LHCN-M2 (cell line): Measurements from ENCODE around the gene TBC1D17. TPM values are rescaled to one million over a fixed set of nuclear protein-coding genes. Genes with fewer than 3 reads are reported as not detected.

Experiments used
- DNase-seq: peaks from one replicate; pipeline ENCODE4 v3.0.0-alpha.2; 2012; ENCODE audit warnings: low read depth
- total RNA-seq: library from RNA; depleted of rRNA; stranded (reverse); fragments of >200 nt; gene quantifications from 2 replicates; pipeline ENCODE4 v1.2.3, GENCODE V29; 2014

The TBC1D17 gene
- total RNA-seq, 1 experiment from 2014 or later, result 9.8 TPM

DNA sequence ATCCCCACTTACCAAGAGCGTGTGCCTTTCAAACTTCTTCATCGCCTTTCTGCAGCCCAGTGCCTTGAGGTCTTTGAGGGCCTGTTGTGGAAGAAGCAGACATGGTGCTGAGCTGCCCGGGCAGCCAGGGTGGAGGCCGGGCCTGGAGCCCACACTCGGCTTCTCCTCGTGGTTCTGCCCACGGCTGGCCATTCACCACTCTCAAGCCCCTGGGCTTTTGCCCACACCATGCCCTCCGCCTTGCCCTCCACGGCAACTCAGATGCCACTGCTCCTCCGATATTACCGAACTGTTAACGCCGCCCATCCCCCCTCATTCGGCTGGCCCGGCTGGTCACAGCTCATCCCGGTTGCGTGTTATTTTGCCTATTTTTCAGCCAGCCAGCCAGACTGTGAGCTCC is 13.9 kb downstream of the TBC1D17 start:
- DNase-seq, result no peak

DNA sequence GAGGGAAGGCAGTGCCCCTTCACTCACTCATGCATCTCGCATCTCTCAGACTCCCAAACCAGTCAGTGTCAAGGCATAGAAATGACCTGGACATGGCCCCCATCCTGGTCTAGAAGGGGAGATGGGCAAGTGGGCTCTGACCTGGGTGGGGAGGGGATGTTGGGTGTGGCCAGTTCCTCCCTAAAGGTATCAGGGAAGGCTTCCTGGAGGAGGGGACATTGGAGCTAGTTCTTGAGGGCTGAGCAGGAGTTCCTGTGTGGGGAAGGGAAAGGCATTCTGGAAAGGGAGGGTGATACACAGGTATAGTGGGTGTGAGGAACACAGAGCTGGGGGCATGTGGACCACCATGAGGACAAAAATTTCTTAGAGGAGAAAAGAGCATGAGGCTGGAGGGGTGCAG is 15.2 kb downstream of the TBC1D17 start:
- DNase-seq, result no peak

DNA sequence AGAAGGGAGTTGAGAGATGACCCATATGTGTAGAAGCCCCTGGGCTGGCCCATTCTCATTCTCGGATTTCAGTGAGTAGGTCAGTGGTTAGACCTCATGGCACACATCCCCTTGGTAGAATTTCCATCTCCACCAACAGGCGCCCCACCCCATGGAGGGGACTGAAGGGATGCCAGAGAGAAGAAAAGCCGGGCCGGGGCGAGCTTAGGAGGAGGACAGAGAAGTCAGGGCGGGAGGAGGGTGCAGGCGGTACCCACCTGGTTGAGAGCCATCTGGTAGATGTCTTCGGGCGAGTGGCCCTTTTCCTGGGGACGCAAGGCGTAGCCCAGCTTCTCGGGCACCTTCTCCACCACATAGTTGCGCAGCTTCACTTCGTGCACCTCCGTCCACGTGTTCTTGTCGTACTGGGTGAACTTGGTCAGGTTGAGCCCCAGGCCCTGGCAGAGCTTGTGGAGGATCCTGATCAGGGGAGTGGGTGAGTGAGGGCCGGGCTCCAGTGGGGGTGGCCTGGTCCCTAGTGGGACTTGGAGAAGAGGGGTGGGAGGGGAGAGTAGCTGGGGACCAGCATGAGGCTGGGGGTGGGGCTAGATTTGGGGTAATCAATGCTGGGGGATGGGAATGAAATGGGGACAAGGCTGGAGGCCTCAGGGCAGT is 16.6 kb downstream of the TBC1D17 start:
- no peak for DNase-seq

DNA sequence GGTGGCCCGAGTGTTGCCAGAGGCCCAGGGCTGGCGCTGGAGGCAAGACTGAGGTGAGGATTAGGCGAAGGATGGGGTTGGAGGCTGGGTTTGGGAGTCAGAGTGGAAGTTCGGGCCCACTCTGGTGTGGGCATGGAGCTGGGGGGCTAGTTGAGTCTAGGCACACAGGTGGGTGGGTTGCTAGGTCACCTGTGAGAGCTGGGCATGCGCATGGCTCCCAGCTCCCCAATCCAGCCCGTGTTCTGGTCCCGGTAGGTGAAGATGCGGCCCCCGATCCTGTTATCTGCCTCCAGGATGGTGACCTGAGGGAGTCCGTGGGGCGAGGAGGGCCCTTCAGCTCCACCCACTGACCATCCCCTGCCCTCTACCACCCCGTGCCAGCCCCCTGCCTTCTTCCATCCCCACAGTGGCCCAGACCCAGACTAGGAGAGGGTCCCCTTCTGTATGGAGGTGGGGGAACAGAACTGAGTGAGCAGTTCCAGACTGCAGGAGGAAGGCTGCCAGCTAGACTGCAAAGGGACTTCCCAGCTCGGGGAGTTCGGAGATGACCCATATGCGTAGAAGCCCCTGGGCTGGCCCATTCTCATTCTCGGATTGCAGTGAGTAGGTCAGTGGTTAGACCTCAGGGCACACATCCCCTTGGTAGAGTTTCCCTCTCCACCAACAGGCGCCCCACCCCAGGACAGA is 17.5 kb downstream of the TBC1D17 start:
- DNase-seq, result no peak

DNA sequence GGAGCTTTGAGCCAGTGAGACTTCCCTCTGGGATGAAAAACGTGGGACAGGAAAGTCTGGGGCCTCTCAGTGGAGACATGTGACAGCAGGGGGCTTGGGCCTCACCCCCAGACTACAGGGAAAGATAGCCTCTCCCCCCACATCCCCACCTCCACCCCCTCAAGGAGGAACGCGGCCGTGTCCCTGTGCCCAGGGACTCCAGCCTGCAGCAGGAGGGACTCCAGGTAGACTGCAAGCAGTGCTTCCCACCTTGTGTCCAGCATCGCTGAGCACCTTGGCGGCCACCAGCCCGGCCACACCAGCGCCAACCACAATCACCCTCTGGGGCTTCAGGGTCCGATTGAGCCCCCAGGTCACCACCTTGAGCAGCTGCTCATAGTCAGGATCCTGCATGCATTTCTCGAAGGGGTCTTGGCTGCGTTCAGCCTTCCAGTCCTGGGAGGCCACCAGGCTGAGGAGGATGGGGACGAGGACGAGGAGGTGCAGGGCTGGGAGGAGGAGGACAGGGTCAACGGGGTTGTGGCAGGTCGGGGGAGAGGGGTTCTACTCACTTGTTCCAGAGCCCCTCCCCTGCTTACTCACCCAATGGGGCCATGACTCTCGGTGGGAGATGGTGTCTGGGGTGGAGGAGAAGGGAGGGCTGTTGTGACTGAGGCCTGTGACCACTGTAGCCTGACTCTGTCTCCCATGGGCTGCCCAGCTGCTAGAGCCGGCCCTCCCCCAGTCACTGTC is 18.2 kb downstream of the TBC1D17 start:
- DNase-seq, result no peak

DNA sequence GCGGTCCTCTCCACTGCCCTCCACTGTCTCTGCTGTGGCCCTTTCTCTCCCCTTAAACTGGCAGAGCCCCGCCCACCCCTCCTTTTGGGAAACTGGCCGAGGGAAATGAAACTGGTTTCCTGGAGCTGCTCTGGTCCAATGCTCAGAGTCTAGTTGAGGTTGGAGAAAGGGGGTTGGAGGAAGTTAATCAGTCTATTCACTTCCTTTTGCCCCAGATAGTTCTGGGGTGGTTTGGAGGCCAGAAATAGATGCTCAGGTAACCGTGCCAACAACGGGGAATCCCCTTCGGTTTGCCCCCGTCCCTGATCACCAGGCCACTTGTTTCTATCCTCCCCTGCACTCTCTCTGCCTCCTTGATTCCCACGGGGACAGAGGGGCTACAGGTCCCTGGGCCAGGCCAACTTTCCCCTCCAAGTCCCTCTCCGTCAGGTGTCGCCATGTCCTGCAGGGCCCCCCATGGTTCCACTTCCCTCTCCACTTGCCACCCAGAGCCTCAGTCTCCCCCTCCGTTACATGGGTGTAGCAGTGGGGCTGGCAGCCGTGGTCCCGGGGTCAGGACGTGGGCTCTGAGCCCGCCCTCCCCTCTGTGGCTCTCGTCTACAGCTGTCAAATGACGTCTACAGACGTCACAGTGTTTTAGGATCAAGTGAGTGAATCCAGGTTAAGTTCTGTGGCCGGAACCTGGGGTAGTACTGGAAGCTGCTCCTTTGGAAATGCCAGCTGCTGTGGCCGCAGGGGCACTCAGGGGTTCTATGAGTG is 19.5 kb downstream of the TBC1D17 start, which contains the start of gene IL4I1:
Gene IL4I1, minus strand, starts transcription at position 25 of the 759 bp plus-strand sequence. CDS start 727 bp downstream, outside the sequence.
- peak; percentile 46 for DNase-seq

DNA sequence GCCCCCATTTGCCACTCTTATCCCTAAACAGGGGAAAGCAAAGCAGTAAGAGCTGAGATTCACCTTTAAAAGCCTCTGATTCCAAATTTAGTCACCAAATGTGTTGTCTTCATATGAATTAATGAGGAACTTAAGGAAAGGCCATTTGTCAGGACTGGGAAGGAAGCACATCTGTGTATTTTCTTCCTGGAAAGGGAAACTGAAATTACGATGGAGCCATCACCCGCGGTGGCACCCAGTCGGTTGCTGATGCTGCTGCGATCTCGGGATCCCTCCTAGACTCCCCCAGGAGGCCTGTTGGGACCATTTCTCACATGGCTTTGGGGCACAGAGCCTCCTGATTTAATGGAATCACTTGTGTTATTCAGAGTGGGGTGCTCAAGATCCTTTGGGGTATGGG is 26.6 kb downstream of the TBC1D17 start:
- no peak for DNase-seq

DNA sequence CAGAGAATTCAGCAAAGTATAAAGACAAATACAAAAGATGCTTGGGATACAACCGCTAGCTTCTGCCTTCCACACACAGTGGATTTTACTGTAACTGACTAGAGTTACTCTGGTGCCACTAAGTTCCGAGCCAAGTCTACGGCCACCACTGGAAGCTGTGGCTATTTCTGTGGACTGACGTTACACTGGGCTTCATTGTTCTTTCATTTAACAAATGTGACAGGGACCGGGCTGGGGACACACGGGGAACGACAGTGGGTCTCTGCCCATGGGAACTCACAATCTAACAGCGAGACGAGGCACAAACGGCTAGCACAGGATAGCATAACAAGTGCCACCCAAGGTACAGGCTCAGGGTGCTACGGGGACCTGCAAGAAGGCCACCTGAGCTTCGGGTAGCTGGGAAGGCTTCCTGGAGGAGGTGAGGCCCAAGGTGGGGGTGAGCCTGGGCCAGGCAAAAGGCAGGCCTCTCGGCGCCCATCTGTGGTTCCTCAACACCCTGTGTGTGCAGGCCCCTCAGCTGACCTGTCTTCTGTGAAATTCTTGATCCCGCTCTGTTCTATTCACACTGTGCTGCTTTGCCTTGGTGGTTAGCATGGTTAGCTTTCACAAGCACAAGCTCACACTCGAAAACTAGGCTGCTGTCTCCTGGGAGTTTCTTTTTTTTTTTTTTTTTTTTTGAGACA is 29.5 kb downstream of the TBC1D17 start:
- no peak for DNase-seq

DNA sequence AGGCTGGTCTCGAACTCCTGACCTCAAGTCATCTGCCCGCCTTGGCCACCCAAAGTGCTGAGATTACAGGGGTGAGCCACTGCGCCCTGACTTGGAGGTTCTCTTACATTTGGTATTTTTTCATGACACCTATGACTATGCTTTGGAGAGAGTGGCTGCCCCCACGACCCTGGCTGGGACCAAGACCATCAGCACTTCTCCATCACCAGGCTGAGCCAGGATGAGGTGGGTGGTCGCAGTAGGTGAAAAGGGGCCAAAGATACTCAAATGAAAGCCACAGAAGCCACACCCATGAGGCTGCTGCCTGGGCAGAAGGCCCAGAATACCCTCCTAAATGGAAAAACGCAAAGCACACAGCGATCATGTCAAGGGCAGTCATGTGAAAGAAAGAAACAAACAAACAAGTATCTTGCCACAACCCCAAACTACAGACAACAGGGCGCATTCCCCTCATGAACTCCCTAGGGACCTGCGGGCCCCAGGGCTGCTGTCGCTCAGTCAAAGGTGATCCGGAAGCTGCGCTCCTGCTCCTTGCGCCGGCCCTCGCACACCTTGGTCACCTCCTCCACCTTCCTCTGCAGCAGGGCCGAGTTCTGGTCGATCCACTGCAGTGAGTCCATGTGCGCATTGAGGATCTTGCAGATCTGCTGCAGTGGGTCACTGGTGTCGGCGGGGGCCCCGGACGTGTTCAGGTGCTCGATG is 30.4 kb downstream of the TBC1D17 start:
- DNase-seq, result no peak

DNA sequence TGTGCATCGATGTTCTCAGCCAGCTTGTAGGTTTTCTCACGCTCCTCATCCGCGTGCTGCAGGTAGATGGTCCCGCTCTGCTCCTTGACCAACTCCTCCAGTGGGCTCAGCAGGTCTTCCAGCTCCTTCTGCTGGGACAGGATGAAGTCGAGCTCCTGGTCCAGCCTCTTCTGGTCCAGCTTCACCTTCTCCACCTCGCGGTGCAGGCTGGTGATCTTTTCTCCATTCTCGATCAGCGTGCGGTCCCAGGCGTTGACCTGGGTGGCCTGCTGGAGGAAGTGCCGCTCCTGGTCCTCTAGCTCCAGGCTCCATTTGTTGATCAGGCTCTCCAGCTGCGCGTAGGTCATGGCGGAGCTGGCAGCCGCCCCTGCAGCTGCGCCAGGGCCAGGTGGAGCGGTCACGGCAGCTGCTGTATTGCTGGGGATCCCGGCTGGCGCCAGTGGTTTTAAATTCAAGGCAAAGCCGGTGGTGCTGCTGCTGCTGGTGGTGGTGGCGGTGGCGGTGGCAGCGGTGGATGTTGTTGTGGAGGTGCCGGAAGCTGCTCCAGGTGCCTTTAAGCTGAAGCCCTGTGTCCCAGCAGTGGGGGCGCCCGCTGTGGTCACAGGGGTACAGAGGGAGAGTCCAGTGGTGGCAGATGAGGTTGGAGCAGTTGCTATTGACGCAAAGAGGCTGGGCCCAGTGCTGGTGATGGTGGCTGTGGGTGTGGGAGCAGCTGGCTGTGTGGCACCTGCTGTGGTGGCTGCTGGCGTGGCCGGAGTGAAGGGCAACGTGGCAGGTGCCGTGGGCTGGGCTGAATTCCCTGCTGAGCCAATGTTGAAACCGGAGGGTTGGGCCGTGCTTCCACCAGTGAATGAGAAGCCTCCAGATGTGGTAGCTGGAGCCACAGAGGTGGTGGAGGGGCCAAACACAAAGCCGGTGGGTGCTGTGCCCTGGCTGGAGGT is 31.2 kb downstream of the TBC1D17 start:
- DNase-seq, result no peak

DNA sequence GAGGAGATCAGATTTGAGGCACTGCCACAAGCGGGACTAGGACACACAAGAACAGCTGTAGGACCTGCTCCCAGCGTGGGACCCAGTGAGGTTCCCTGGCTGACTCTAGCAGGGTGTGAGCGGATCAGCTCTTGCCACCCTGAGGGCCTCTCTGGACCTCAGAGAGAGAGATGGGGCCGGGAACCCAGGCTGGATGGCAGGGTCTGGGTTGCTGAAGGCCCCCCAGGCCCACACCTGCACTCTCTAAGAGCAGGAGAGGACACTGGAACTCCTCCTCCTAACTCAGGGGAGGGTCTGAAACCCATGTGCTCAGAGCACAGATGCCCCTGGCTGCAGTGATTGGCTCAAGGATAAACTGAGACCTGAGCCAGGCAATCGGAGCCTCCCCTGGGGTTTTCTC is 32.7 kb downstream of the TBC1D17 start:
- no peak for DNase-seq

DNA sequence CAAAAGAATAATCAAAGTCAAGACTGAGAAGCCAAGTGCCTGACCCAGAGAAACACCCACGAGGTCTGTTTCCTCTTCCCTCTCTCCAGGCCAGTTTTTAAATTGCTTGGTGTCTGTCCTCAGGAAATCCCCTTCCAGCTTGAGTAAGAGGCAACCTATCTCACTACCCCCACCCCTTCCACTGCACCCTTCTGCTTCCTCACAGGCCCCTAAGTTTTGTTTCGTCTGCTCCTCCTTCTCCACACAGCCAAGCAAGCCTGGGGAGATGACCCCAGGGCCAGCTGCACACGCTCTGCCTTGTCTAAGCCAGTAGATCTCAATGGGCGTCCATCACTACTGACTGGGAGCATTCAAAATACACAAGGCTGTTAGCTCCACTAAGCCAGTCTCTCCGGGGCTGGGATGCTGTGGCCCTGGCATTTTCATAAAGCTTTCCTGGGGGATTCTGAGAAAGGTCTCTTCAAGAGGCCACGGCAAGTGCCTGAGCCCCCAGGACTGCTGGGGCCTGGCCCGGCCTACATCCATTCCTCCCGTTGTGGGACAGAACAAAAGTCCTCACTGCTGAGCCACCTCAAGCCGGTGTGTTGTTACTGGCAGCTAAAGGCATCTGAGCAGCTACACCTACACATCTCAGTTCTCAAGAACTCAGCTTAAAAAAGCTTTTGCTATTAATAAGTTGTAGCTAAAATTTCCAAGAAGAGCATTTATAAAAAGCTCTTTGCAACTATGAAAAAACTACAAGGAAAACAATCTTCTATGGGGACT is 34.1 kb downstream of the TBC1D17 start:
- no peak for DNase-seq

DNA sequence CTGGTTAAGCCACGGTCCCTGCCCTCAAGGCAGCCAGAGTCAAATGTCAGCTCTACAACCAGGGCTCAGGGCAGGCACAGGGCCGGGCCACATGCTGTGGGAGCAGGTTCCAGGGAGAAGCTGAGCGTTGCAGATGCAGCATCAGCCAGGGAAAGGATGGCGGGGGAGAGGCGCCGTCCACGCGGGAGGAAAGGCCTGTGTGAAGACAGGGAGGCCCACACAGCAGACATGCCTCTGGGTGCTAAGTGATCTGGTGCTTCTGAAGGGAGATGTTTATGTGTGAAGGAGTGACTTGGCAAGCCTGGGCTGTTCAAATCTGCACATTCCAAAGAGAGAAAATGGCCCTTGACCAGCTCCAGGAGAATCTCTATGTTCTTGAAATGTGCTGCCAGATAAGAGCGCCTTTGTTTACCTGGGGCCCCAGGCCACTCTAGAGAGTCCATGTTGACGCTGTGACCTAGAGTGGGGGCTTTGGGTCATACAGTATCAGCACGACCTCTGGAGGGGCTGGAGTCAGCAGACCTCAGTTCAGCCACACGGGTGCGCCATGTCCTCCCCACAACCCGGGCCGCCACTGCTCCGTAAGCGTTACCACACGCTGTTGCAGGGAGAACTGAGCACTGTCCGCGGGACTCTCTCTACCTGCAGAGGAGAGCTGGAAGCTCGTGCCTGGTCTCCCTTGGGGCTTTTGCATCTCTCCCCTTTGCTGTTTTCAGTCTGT is 35.6 kb downstream of the TBC1D17 start:
- DNase-seq, result no peak

DNA sequence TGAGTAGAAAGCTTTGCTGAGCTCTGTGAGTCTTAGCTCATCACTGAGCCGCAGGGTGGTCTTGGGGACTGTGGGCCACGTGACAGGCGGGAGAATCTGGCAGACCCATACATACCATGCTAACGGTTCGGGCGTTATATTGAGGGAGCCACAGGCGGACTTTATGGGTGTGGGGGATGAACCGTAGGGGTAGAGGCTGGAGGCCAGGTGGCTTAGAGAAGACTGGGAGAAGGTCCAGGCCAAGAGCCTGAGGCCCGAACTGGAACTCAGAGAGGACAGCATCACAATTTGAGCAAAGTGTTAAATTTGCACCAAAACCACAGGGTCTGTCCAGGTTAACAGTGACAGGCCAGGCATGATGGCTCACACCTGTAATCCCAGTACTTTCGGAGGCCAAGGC is 36.2 kb downstream of the TBC1D17 start:
- no peak for DNase-seq

DNA sequence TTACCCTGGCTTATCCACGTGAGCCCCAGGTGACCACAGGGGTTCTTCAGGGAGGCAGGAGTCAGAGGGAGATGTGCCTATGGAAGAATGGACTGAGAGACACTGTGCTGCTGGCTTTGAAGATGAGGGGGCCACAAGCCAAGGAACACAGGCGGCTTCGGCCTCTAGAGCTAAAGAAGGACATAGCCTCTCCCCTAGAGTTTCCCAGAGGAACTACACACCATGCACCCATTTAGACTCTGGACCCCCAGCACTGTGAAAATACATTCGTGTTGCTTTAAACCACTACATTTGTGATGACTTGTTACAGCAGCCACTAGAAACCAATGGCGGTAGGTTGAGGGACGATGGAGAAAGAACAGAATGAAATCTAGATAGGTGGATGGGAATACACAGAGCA is 37.8 kb downstream of the TBC1D17 start:
- DNase-seq, result no peak

DNA sequence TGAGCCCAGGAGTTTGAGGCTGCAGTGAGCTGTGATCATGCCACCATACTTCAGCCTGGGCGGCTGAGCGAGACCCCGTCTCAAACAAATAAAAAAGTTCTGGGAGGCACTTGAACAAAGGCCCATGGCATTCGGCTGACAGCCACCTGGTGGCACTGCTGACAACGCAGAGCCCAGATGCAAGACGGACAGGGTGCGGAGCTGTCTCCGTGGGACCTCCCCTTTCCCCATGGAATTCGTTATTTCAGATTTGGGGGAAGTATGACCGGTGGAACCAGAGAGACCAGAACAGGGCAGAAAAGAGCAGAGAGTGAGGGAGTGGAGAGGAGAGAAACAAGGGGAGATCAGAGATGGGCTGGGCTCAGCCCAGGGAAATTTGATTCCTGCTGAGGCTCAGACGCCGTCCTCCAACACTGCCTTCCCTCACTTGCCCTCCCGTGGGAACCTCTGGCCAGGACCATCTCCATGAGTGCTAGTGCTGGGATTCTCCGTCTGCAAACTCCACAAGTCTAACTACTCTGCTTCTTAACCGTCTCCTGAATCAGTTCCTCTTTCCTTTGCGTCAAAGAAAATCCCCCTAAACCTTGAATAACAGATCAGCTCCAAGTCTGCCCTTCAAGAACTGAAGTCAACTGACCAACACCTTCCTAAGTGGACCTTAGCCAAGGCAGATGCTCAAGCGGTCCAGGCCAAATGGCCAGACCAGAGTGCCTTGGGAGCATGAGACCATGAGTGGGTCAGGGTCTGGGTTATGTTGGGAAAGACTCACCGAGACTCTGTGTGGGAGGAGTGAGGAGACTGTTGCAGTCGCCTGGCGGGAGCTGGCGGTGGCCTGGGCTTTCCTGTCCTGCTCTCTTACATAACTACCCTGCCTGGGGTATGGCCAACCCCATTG is 39.6 kb downstream of the TBC1D17 start:
- no peak for DNase-seq

DNA sequence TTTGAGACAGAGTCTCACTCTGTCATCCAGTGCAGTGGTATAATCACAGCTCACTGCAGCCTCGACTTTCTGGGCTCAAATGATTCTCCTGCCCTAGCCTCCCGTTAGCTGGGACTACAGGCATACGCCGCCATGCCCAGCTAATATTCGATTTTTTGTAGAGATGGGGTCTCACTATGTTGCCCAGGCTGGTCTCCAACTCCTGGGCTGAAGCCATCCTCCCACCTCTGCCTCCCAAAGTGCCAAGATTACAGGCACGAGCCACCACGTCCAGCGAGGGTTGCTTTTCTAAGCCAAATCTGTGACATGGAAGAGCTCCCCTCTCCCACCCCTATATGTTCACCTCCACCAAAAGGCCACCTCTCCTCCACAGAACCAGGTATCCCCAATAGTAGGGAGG is 40.6 kb downstream of the TBC1D17 start:
- no peak for DNase-seq
